AG04450 (cell line): ENCODE measurements around the gene PRDM7. TPM values are rescaled to one million over a fixed set of nuclear protein-coding genes. Genes with fewer than 3 reads are reported as not detected.

Source experiments
- CTCF ChIA-PET: fragments of 300-600, 350-600 bp; formaldehyde crosslinking; extraction: SDS; loops from one replicate; lab custom pipeline; 2022; ENCODE audit warnings: antibody characterized with exemption, inconsistent platforms; lab: Charles Lee
- POLR2A ChIA-PET: fragments of 350-600 bp; formaldehyde crosslinking; extraction: SDS; loops from one replicate; lab custom pipeline; 2021; ENCODE audit warnings: antibody characterized with exemption, inconsistent platforms; lab: Yijun Ruan, JAX
- DNase-seq: peaks from one replicate; pipeline ENCODE4 v3.0.0-alpha.2; 2011; ENCODE audit warnings: low read depth, low spot score
- H3K27ac ChIP-seq: one replicate; pipeline ENCODE4 v1.5.1; 2012; ENCODE audit warnings: low read depth, low read length, control low read depth
- H3K27me3 ChIP-seq: one replicate; pipeline ENCODE4 v1.6.0; 2012; ENCODE audit warnings: low read length; ENCODE audit not compliant: control insufficient read depth, insufficient read depth
- H3K4me3 ChIP-seq: 2 replicates; pipeline ENCODE4 v1.5.1; 2011; ENCODE audit warnings: mild to moderate bottlenecking, low read depth, low read length, control low read depth
- H3K9me3 ChIP-seq: 2 replicates; pipeline ENCODE4 v1.5.1; 2012; ENCODE audit warnings: low read length; ENCODE audit not compliant: control insufficient read depth, insufficient read depth
- CTCF ChIP-seq: IDR thresholded peaks from 2 replicates; pipeline ENCODE4 v1.5.1; 2011; ENCODE audit warnings: low read depth, low read length, control low read depth, inconsistent platforms
- polyA plus RNA-seq: library from polyadenylated mRNA; depleted of rRNA; stranded (reverse); fragments of >200 nt; gene quantifications from 2 replicates; pipeline ENCODE4 v1.2.3, GENCODE V29; 2011

PRDM7 gene
- polyA plus RNA-seq, 1 experiment: not detected

- no peaks in the 10 kb centered on the region for H3K27me3 ChIP-seq
- peak overlapping the region; percentile 38; the same call in 1 of the 2 replicates for H3K4me3 ChIP-seq
- no peaks in the 10 kb centered on the region; the same call in 1 of the 2 replicates for H3K9me3 ChIP-seq
- DNase-seq: no peak
- POLR2A ChIA-PET: no interaction called here
- TF ChIP-seq CTCF: no peak
- no peak overlapping the region for H3K27ac ChIP-seq
- CTCF ChIA-PET: no interaction called here
These were observed 29.3 kb downstream of the PRDM7 start for GRCh38 chr16:90047714-90048346.

- Histone ChIP-seq H3K4me3 (peak overlapping the region; percentile 38), H3K9me3 (no peaks in the 10 kb centered on the region; the same call in 1 of the 2 replicates), H3K27me3 (no peaks in the 10 kb centered on the region), H3K27ac (no peak overlapping the region)
- DNase-seq: no peak
- no peak for TF ChIP-seq CTCF
- CTCF ChIA-PET: interaction anchor here (1.3 kb wide), 1 partner anchor 14 kb away, joined by 3 read pairs; no protein-coding TSS in a partner anchor
- POLR2A ChIA-PET: interaction anchor here (0.7 kb wide), 1 partner anchor 125 kb away, joined by 3 read pairs; no protein-coding TSS in a partner anchor
These were observed 30.0 kb downstream of the PRDM7 start for GRCh38 chr16:90046971-90047713.

- no peak for TF ChIP-seq CTCF
- ChIA-PET CTCF (interaction anchor here (1.3 kb wide), 1 partner anchor 13 kb away, joined by 3 read pairs; no protein-coding TSS in a partner anchor), POLR2A (interaction anchor here (0.7 kb wide), 1 partner anchor 124 kb away, joined by 3 read pairs; no protein-coding TSS in a partner anchor)
- Histone ChIP-seq H3K27ac (no peak overlapping the region), H3K4me3 (peak overlapping the region; percentile 38; the same call in 1 of the 2 replicates), H3K9me3 (no peaks in the 10 kb centered on the region; the same call in 1 of the 2 replicates), H3K27me3 (no peaks in the 10 kb centered on the region)
- DNase-seq: no peak
These were observed 30.8 kb downstream of the PRDM7 start for GRCh38 chr16:90046122-90046970.

- Histone ChIP-seq H3K9me3 (no peaks in the 10 kb centered on the region; the same call in 1 of the 2 replicates), H3K4me3 (no peak overlapping the region), H3K27ac (no peak overlapping the region), H3K27me3 (no peaks in the 10 kb centered on the region)
- TF ChIP-seq CTCF: no peak
- POLR2A ChIA-PET: no interaction called here
- CTCF ChIA-PET: no interaction called here
- DNase-seq: no peak
These were observed 33.0 kb downstream of the PRDM7 start for GRCh38 chr16:90044111-90044551.
